Activated CD8-positive, alpha-beta memory T cell treated with anti-CD3 and anti-CD28 coated beads for 36 hours (primary cell): ENCODE results near the gene PRPF18. TPM values are rescaled to one million over a fixed set of nuclear protein-coding genes. Genes with fewer than 3 reads are reported as not detected.

ENCODE experiments used
- CTCF ChIA-PET: fragments of 350-600 bp; sonication (Branson Sonifier 250); formaldehyde crosslinking; loops from one replicate; lab custom pipeline; 2021; ENCODE audit warnings: antibody characterized with exemption; lab: Charles Lee
- POLR2A ChIA-PET: fragments of 350-600 bp; sonication (Branson Sonifier 250); formaldehyde crosslinking; loops from one replicate; lab custom pipeline; 2021; ENCODE audit warnings: antibody characterized with exemption; lab: Charles Lee
- total RNA-seq, 2 experiments: library from RNA; stranded (reverse); gene quantifications; one replicate each; pipeline ENCODE4 v1.2.3, GENCODE V29; 2021

The PRPF18 gene
- total RNA-seq, 2 experiments from 2014 or later = 24.6 to 25.4 TPM

GRCh38 chr10:13632884-13633440 lies 46.2 kb downstream of the PRPF18 start:
- CTCF ChIA-PET = no interaction called here
- POLR2A ChIA-PET = no interaction called here

DNA sequence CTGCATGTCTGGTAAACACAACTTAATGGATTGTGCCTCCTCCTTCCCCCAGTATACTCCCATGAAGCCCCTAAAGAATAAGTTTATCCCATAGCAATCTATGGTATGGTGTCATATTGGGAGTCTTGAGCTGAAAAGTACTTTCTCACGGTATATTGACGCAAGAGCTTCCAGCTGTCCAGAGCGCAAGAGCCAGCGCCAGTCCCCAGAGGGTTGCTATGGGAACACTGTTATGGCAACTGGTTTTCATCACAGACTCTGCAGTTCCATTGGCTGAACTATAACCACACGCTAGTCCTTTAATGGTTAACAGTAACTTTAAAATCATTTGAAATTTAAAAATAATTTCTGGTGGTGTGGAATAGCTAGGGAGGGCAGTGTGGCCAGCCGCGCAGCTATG lies 46.9 kb downstream of the PRPF18 start:
- ChIA-PET POLR2A (no interaction called here), CTCF (no interaction called here)

- ChIA-PET CTCF (no interaction called here), POLR2A (no interaction called here)
Measured at GRCh38 chr10:13634207-13634606, 47.4 kb downstream of the PRPF18 start.

GRCh38 chr10:13636776-13637175 lies 50.0 kb downstream of the PRPF18 start:
- ChIA-PET POLR2A (no interaction called here), CTCF (no interaction called here)

DNA sequence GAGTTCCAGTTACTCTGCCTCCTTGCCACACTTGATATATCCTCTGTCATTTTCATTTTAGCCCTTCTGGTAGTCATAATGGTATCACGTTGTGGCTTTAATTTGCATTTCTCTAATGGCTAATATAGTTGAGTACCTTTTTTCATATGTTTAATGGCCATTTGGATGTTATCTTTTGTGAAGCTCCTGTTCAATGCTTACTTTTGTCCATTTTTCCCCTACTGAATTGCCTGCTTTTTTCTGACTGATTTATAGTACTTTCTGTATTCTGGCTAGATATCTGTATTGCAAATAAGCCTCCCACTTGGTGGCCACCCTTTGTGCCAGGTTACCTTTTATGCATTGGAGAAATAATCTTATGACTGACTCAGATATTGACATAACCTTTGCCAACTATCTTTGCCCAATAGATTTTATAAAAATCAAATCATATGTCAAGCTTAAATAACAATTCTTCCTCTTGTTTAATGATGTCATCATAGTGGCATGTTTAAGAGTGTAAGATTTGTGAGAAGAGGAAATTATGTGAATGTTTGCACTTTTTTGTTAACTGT lies 50.6 kb downstream of the PRPF18 start:
- ChIA-PET CTCF (interaction anchor here (0.6 kb wide), 1 partner anchor 337 kb away, joined by 4 read pairs; no protein-coding TSS in a partner anchor), POLR2A (interaction anchor here (0.6 kb wide), 1 partner anchor 41 kb away, joined by 4 read pairs; no protein-coding TSS in a partner anchor)

DNA sequence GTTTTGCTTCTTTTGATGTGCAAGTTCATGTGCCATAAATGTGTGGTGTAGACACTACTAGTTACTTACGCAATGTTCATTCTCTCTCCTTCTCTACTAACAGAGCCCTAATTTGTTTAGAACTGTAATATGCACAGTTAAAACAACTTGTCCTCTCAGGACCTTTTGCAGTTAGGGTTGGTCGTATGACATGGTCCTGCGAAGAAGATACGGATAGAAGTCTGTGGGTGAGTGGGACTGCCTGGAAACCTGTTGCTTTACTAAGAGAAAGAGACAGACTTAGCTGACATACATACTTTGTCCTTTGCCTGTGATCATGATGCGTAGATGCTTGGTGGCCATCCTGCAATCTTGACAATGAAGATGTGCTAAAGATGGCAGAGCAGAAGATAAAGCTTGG lies 51.1 kb downstream of the PRPF18 start:
- ChIA-PET CTCF (interaction anchor here (0.6 kb wide), 1 partner anchor 336 kb away, joined by 4 read pairs; no protein-coding TSS in a partner anchor), POLR2A (interaction anchor here (0.6 kb wide), 1 partner anchor 42 kb away, joined by 4 read pairs; no protein-coding TSS in a partner anchor)

DNA sequence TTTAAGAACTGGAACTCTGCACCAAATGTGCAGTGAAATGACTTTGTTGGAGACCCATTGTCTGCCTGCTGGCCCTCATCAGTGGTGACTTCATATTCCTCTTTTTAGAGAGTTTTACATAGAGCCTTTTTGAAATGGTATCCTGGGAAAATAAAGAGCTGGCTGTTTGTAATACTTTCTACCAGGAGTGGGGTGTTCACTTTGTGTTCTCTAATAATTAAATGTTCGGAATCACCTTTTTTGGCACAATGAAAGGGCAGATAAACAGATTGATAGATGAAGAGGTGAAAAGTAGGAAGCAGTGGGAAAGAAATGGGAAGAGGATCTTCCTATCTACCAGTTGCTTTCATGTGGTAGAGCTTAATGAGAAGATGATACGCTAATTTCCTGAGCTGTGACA lies 55.5 kb downstream of the PRPF18 start:
- ChIA-PET POLR2A (no interaction called here), CTCF (interaction anchor here (0.5 kb wide), 1 partner anchor 122 kb away, joined by 4 read pairs; no protein-coding TSS in a partner anchor)

DNA sequence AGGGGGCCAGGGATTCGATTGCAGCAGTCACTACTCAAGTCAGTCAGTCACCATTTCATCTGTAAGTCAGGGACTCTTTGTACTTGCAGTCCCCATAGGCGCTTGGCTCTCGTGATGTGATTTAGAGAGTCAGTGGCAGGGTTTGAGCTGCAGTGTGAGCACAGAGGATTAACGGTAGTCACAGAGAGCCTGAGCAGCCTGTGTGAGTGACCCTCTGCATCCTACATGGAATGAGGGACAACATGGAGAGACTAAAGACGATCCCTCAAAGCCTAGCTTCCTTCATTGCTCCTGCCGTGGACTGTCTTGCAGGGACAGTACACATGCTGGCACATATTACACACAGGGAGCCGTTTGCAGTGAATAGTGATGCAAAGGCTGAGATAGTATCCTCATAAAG lies 56.3 kb downstream of the PRPF18 start:
- ChIA-PET CTCF (no interaction called here), POLR2A (no interaction called here)

GRCh38 chr10:13644866-13645265 lies 58.1 kb downstream of the PRPF18 start:
- CTCF ChIA-PET = no interaction called here
- POLR2A ChIA-PET = no interaction called here

- POLR2A ChIA-PET = no interaction called here
- CTCF ChIA-PET = no interaction called here
Measured at GRCh38 chr10:13648425-13648824, 61.7 kb downstream of the PRPF18 start.

DNA sequence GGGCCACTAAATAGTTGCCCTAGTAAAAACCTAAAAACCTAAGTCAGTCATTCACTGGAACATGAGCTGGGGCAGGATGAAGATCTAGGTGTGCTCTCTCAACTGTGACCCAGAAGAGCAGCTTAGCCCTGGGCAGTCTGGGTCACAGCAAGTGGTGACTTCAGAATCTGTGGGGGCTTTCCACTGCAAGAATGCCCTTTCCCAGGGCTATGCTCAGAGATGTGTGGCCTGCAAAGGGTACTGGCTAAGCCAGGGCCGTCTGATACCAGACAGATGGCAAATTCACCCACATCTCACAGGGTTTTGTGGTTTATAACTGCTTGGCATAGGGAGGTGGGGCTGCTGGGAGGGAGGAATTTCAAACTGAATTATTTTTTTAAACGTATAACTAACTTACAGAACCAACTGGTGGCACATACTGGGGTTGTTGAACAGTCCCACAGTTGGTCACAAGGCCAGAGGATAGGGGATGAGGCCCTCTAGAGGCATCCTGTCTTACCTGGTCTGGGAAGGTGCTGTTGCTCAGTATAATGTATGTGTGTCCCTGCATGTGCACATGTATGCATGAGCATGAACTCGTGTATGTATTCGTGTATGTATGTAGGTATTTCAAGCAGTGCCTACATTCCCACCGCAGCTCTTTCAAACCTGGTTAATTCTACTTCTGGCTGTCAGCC lies 63.2 kb downstream of the PRPF18 start:
- ChIA-PET CTCF (no interaction called here), POLR2A (no interaction called here)

- ChIA-PET CTCF (no interaction called here), POLR2A (no interaction called here)
Measured at GRCh38 chr10:13650961-13651360, 64.2 kb downstream of the PRPF18 start.

GRCh38 chr10:13651969-13652720 lies 65.4 kb downstream of the PRPF18 start:
- POLR2A ChIA-PET = no interaction called here

GRCh38 chr10:13652860-13653259 lies 66.1 kb downstream of the PRPF18 start:
- CTCF ChIA-PET = interaction anchor here (0.6 kb wide), 1 partner anchor 196 kb away, joined by 3 read pairs; no protein-coding TSS in a partner anchor
- POLR2A ChIA-PET = no interaction called here

More at GRCh38 chr10:13651969-13652720, 65.4 kb downstream of the PRPF18 start:
- CTCF ChIA-PET = no interaction called here

- ChIA-PET CTCF (no interaction called here), POLR2A (no interaction called here)
Measured at GRCh38 chr10:13654118-13654830, 67.5 kb downstream of the PRPF18 start.

DNA sequence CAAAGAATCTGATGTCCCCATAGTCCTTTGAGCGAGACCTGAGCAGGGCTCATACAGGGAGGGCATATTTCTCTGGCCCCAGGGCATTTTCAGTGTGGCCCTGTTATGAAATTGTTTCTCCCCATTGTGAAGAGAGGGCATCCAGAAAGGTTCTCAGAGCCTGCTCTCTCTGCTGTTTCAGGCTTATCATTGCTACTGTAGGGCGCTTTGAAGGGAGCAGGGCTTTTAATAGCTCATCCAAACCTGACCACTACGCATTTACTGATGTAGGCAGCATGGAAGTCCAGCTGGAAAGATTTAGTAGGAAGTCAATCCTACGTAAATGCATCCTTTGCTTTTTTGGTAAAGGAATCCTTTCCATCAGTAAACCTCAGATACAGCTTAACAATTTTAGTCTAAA lies 68.1 kb downstream of the PRPF18 start:
- ChIA-PET POLR2A (no interaction called here), CTCF (no interaction called here)

- ChIA-PET CTCF (interaction anchor here (1.4 kb wide), 1 partner anchor 121 kb away, joined by 3 read pairs; no protein-coding TSS in a partner anchor), POLR2A (no interaction called here)
Measured at GRCh38 chr10:13656337-13657100, 69.8 kb downstream of the PRPF18 start.

DNA sequence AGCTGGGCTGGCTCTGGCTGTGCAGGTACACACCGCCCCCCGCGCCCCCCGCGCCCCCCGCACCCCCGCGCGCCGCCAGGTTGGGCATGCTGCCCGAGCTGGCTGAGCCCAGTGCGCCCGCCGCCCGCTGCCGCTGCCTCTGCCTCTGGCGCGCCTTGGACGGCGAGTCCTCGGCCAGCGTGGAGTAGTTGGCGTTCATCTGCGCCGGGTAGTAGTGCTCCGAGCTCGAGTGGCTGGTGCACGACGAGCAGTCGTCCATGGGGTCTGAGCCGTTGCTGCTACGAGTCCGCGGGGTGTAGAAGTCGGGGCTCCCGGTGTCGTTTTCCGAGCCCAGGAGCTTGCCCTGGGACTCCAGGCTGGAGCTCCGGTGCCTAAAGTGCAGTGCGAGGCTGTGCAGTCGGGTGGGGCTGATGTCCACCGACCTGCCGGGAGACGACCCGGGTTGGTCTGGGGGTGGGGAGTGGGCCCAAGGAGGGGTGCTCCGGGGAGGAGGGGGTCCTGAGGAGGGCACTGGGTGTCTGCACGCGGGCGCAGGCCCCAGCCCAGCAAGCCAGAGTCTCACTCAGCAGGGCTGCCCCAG lies 70.4 kb downstream of the PRPF18 start:
- POLR2A ChIA-PET = interaction anchor here (0.7 kb wide), 1 partner anchor 1908 kb away, joined by 4 read pairs; no protein-coding TSS in a partner anchor
- CTCF ChIA-PET = interaction anchor here (0.6 to 1.4 kb wide), 2 partner anchors 71 to 121 kb away, joined by 3 to 4 read pairs; no protein-coding TSS in a partner anchor
